Measurements from ENCODE around the gene MMP24.

GRCh38 chr20:35243317-35243716, 16.8 kb downstream of the MMP24 start:
- TF ChIP-seq CTCF (IDR thresholded peaks at IDR 0.05; ENCODE audit: low read depth, low read length) (no peak), EZH2phosphoT487 (IDR thresholded peaks at IDR 0.05; ENCODE audit: low read depth) (no peak)
